Endothelial cell (in vitro differentiated cells): Measurements from ENCODE around the gene UBE2O. TPM values are rescaled to one million over a fixed set of nuclear protein-coding genes. Genes with fewer than 3 reads are reported as not detected.

Experiments
- DNase-seq: peaks from one replicate; pipeline ENCODE4 v3.0.0; 2021; ENCODE audit warnings: low spot score
- H3K27ac Mint-ChIP-seq: one replicate; pipeline ENCODE4 v1.8.0; 2021; ENCODE audit warnings: mixed read lengths, inconsistent platforms; ENCODE audit not compliant: unreplicated experiment
- H3K27me3 Mint-ChIP-seq: one replicate; pipeline ENCODE4 v1.8.0; 2021; ENCODE audit warnings: mild to moderate bottlenecking, moderate library complexity, mixed read lengths, inconsistent platforms; ENCODE audit not compliant: unreplicated experiment
- H3K36me3 Mint-ChIP-seq: one replicate; pipeline ENCODE4 v1.8.0; 2021; ENCODE audit warnings: mild to moderate bottlenecking, low read depth, mixed read lengths, inconsistent platforms; ENCODE audit not compliant: unreplicated experiment
- H3K4me1 Mint-ChIP-seq: one replicate; pipeline ENCODE4 v1.8.0; 2021; ENCODE audit warnings: mild to moderate bottlenecking, mixed read lengths, inconsistent platforms; ENCODE audit not compliant: unreplicated experiment
- H3K4me3 Mint-ChIP-seq: one replicate; pipeline ENCODE4 v1.8.0; 2021; ENCODE audit warnings: mild to moderate bottlenecking, mixed read lengths, inconsistent platforms; ENCODE audit not compliant: unreplicated experiment
- H3K9me3 Mint-ChIP-seq: one replicate; pipeline ENCODE4 v1.8.0; 2021; ENCODE audit warnings: mixed read lengths, inconsistent platforms; ENCODE audit not compliant: unreplicated experiment
- CTCF ChIP-seq: fragments of 200-600 bp; sonication (generic); IDR thresholded peaks from one replicate; pipeline ENCODE4 v1.5.0; 2021; ENCODE audit warnings: antibody characterized with exemption; ENCODE audit not compliant: unreplicated experiment
- total RNA-seq: library from RNA; stranded (reverse); fragmentation: NEBNext Ultra II Directional; extraction: Animal tissue kit (Norgen Biotek cat#: 25700); gene quantifications from one replicate; pipeline ENCODE4 v1.2.1, GENCODE V29; 2021; ENCODE audit not compliant: unreplicated experiment

The UBE2O gene
- total RNA-seq, 1 donor from 2014 or later: 49.0 TPM

GRCh38 chr17:76496464-76496863 lies 43.5 kb upstream of the UBE2O start:
- no peaks in the 10 kb centered on the region for H3K9me3 Mint-ChIP-seq
- H3K4me1 Mint-ChIP-seq: peaks cover 51% of the 10 kb centered on the region
- H3K36me3 Mint-ChIP-seq: no peaks in the 10 kb centered on the region
- peaks cover 9% of the 10 kb centered on the region for H3K27me3 Mint-ChIP-seq
- no peak overlapping the region for H3K27ac Mint-ChIP-seq
- no peak for TF ChIP-seq CTCF
- no peak overlapping the region for H3K4me3 Mint-ChIP-seq
- DNase-seq: no peak

GRCh38 chr17:76495663-76496400 lies 42.9 kb upstream of the UBE2O start:
- no peaks in the 10 kb centered on the region for H3K9me3 Mint-ChIP-seq
- H3K4me3 Mint-ChIP-seq: no peak overlapping the region
- no peak overlapping the region for H3K27ac Mint-ChIP-seq
- no peaks in the 10 kb centered on the region for H3K36me3 Mint-ChIP-seq
- no peak for TF ChIP-seq CTCF
- DNase-seq: no peak
- peaks cover 9% of the 10 kb centered on the region for H3K27me3 Mint-ChIP-seq
- peaks cover 50% of the 10 kb centered on the region for H3K4me1 Mint-ChIP-seq

- Mint-ChIP-seq H3K27ac (no peak overlapping the region), H3K9me3 (no peaks in the 10 kb centered on the region)
Measured at GRCh38 chr17:76493505-76494167, 40.7 kb upstream of the UBE2O start.

GRCh38 chr17:76492989-76493501 lies 40.1 kb upstream of the UBE2O start:
- no peak for DNase-seq

More at GRCh38 chr17:76493505-76494167, 40.7 kb upstream of the UBE2O start:
- DNase-seq: no peak
- no peaks in the 10 kb centered on the region for H3K36me3 Mint-ChIP-seq
- H3K4me3 Mint-ChIP-seq: peak overlapping the region; percentile 29
- H3K27me3 Mint-ChIP-seq: peaks cover 12% of the 10 kb centered on the region
- no peak for TF ChIP-seq CTCF
- H3K4me1 Mint-ChIP-seq: peaks cover 35% of the 10 kb centered on the region

More at GRCh38 chr17:76492989-76493501, 40.1 kb upstream of the UBE2O start:
- Mint-ChIP-seq H3K36me3 (no peaks in the 10 kb centered on the region), H3K27me3 (peaks cover 8% of the 10 kb centered on the region), H3K27ac (no peak overlapping the region), H3K9me3 (no peaks in the 10 kb centered on the region), H3K4me1 (peaks cover 29% of the 10 kb centered on the region), H3K4me3 (peak overlapping the region; percentile 66)
- no peak for TF ChIP-seq CTCF
